T-helper 1 cell treated with Interleukin-12 subunit alpha and Interleukin-12 subunit beta and Interleukin-4 antibody, amounts not matched to agents 30 μg/mL and 1 μg/mL, for 36 hours (primary cell): ENCODE data around the gene EPHB1.
A peak's percentile ranks its signal among the peaks of the same experiment; 100 is the strongest.

Experiments used
- H3K27ac Mint-ChIP-seq: one replicate; pipeline ENCODE4 v1.8.0; 2021; ENCODE audit warnings: mild to moderate bottlenecking, mixed read lengths
- H3K27me3 Mint-ChIP-seq: one replicate; pipeline ENCODE4 v1.8.0; 2021; ENCODE audit warnings: low read depth, mixed read lengths
- H3K36me3 Mint-ChIP-seq: one replicate; pipeline ENCODE4 v1.8.0; 2021; ENCODE audit warnings: low read depth, mixed read lengths
- H3K4me1 Mint-ChIP-seq: one replicate; pipeline ENCODE4 v1.8.0; 2021; ENCODE audit warnings: low read depth, mixed read lengths
- H3K4me3 Mint-ChIP-seq: one replicate; pipeline ENCODE4 v1.8.0; 2021; ENCODE audit warnings: mild to moderate bottlenecking, moderate library complexity, mixed read lengths
- H3K9me3 Mint-ChIP-seq: one replicate; pipeline ENCODE4 v1.8.0; 2021; ENCODE audit warnings: mixed read lengths

Gene EPHB1

GRCh38 chr3:134880431-134880830 lies 85.4 kb downstream of the EPHB1 start:
- no peaks in the 10 kb centered on the region for H3K9me3 Mint-ChIP-seq
- no peaks in the 10 kb centered on the region for H3K36me3 Mint-ChIP-seq
- no peaks in the 10 kb centered on the region for H3K4me1 Mint-ChIP-seq
- no peak overlapping the region for H3K4me3 Mint-ChIP-seq
- peaks cover 10% of the 10 kb centered on the region for H3K27me3 Mint-ChIP-seq
- no peak overlapping the region for H3K27ac Mint-ChIP-seq

GRCh38 chr3:134881305-134881704 lies 86.2 kb downstream of the EPHB1 start:
- Mint-ChIP-seq H3K27me3 (peaks cover 8% of the 10 kb centered on the region), H3K36me3 (no peaks in the 10 kb centered on the region), H3K4me3 (no peak overlapping the region), H3K27ac (no peak overlapping the region), H3K4me1 (peaks cover 7% of the 10 kb centered on the region), H3K9me3 (no peaks in the 10 kb centered on the region)

GRCh38 chr3:134883697-134884385 lies 88.8 kb downstream of the EPHB1 start:
- no peak overlapping the region for H3K27ac Mint-ChIP-seq
- peaks cover 6% of the 10 kb centered on the region for H3K27me3 Mint-ChIP-seq
- no peaks in the 10 kb centered on the region for H3K36me3 Mint-ChIP-seq
- no peak overlapping the region for H3K4me3 Mint-ChIP-seq
- no peaks in the 10 kb centered on the region for H3K9me3 Mint-ChIP-seq
- H3K4me1 Mint-ChIP-seq: peaks cover 8% of the 10 kb centered on the region

- Mint-ChIP-seq H3K36me3 (no peaks in the 10 kb centered on the region), H3K4me1 (peaks cover 8% of the 10 kb centered on the region), H3K27me3 (peaks cover 6% of the 10 kb centered on the region), H3K27ac (no peak overlapping the region), H3K4me3 (peak overlapping the region; percentile 33), H3K9me3 (no peaks in the 10 kb centered on the region)
These were observed 91.0 kb downstream of the EPHB1 start for GRCh38 chr3:134885877-134886621.

- H3K9me3 Mint-ChIP-seq: no peaks in the 10 kb centered on the region
- peaks cover 8% of the 10 kb centered on the region for H3K4me1 Mint-ChIP-seq
- H3K27ac Mint-ChIP-seq: no peak overlapping the region
- peaks cover 6% of the 10 kb centered on the region for H3K27me3 Mint-ChIP-seq
- no peaks in the 10 kb centered on the region for H3K36me3 Mint-ChIP-seq
- H3K4me3 Mint-ChIP-seq: no peak overlapping the region
These were observed 91.9 kb downstream of the EPHB1 start for GRCh38 chr3:134886991-134887390.

- Mint-ChIP-seq H3K9me3 (no peaks in the 10 kb centered on the region), H3K27ac (no peak overlapping the region), H3K4me1 (peaks cover 8% of the 10 kb centered on the region), H3K36me3 (no peaks in the 10 kb centered on the region), H3K4me3 (no peak overlapping the region), H3K27me3 (peaks cover 6% of the 10 kb centered on the region)
These were observed 92.5 kb downstream of the EPHB1 start for GRCh38 chr3:134887536-134887935.

GRCh38 chr3:134892326-134892725 lies 97.3 kb downstream of the EPHB1 start:
- H3K9me3 Mint-ChIP-seq: no peaks in the 10 kb centered on the region

GRCh38 chr3:134892761-134893160 lies 97.7 kb downstream of the EPHB1 start:
- Mint-ChIP-seq H3K4me3 (no peak overlapping the region), H3K27ac (no peak overlapping the region), H3K4me1 (no peaks in the 10 kb centered on the region), H3K9me3 (no peaks in the 10 kb centered on the region), H3K27me3 (peaks cover 9% of the 10 kb centered on the region), H3K36me3 (no peaks in the 10 kb centered on the region)

More at GRCh38 chr3:134892326-134892725, 97.3 kb downstream of the EPHB1 start:
- no peaks in the 10 kb centered on the region for H3K36me3 Mint-ChIP-seq
- peaks cover 9% of the 10 kb centered on the region for H3K27me3 Mint-ChIP-seq
- no peaks in the 10 kb centered on the region for H3K4me1 Mint-ChIP-seq
- H3K27ac Mint-ChIP-seq: no peak overlapping the region
- no peak overlapping the region for H3K4me3 Mint-ChIP-seq

- Mint-ChIP-seq H3K4me1 (no peaks in the 10 kb centered on the region), H3K27me3 (peaks cover 14% of the 10 kb centered on the region), H3K9me3 (no peaks in the 10 kb centered on the region), H3K4me3 (no peak overlapping the region), H3K27ac (no peak overlapping the region), H3K36me3 (no peaks in the 10 kb centered on the region)
These were observed 99.5 kb downstream of the EPHB1 start for GRCh38 chr3:134894533-134894932.

- H3K27me3 Mint-ChIP-seq: peaks cover 19% of the 10 kb centered on the region
- H3K4me3 Mint-ChIP-seq: no peak overlapping the region
- no peak overlapping the region for H3K27ac Mint-ChIP-seq
- H3K36me3 Mint-ChIP-seq: no peaks in the 10 kb centered on the region
- no peaks in the 10 kb centered on the region for H3K4me1 Mint-ChIP-seq
- no peaks in the 10 kb centered on the region for H3K9me3 Mint-ChIP-seq
These were observed 100.1 kb downstream of the EPHB1 start for GRCh38 chr3:134895181-134895580.

- Mint-ChIP-seq H3K4me3 (no peak overlapping the region), H3K9me3 (no peaks in the 10 kb centered on the region), H3K36me3 (no peaks in the 10 kb centered on the region), H3K4me1 (no peaks in the 10 kb centered on the region), H3K27me3 (peaks cover 23% of the 10 kb centered on the region), H3K27ac (no peak overlapping the region)
These were observed 101.1 kb downstream of the EPHB1 start for GRCh38 chr3:134896141-134896540.

- H3K27ac Mint-ChIP-seq: no peak overlapping the region
- no peaks in the 10 kb centered on the region for H3K9me3 Mint-ChIP-seq
- H3K4me1 Mint-ChIP-seq: no peaks in the 10 kb centered on the region
- no peak overlapping the region for H3K4me3 Mint-ChIP-seq
- peaks cover 27% of the 10 kb centered on the region for H3K27me3 Mint-ChIP-seq
- no peaks in the 10 kb centered on the region for H3K36me3 Mint-ChIP-seq
These were observed 101.6 kb downstream of the EPHB1 start for GRCh38 chr3:134896696-134897095.

- H3K27ac Mint-ChIP-seq: no peak overlapping the region
- H3K9me3 Mint-ChIP-seq: no peaks in the 10 kb centered on the region
- no peaks in the 10 kb centered on the region for H3K4me1 Mint-ChIP-seq
- H3K36me3 Mint-ChIP-seq: no peaks in the 10 kb centered on the region
- no peak overlapping the region for H3K4me3 Mint-ChIP-seq
- H3K27me3 Mint-ChIP-seq: peaks cover 32% of the 10 kb centered on the region
These were observed 102.5 kb downstream of the EPHB1 start for GRCh38 chr3:134897391-134898141.

GRCh38 chr3:134898181-134898754 lies 103.2 kb downstream of the EPHB1 start:
- no peaks in the 10 kb centered on the region for H3K4me1 Mint-ChIP-seq
- H3K4me3 Mint-ChIP-seq: no peak overlapping the region
- H3K27ac Mint-ChIP-seq: no peak overlapping the region
- H3K36me3 Mint-ChIP-seq: no peaks in the 10 kb centered on the region
- H3K27me3 Mint-ChIP-seq: peaks cover 28% of the 10 kb centered on the region
- H3K9me3 Mint-ChIP-seq: no peaks in the 10 kb centered on the region
